Activated naive CD8-positive, alpha-beta T cell treated with anti-CD3 and anti-CD28 coated beads, Interleukin-2, amount 10 ng/mL, durations not matched to agents 7 days and 5 days (primary cell): Measurements from ENCODE around the gene RGS7. TPM values are rescaled to one million over a fixed set of nuclear protein-coding genes. Genes with fewer than 3 reads are reported as not detected.

ENCODE experiments used
- ATAC-seq: fragments of 150-1000 bp; cut with Tn5 transposase; one replicate; pipeline ENCODE4 v1.10.0; 2021; ENCODE audit warnings: low read depth, moderate library complexity
- POLR2A ChIA-PET: fragments of 350-600 bp; sonication (Branson Sonifier 250); formaldehyde crosslinking; loops from one replicate; lab custom pipeline; 2021; ENCODE audit warnings: antibody characterized with exemption; lab: Charles Lee
- DNase-seq: peaks from one replicate; pipeline ENCODE4 v3.0.0; 2021
- H3K27ac Mint-ChIP-seq: one replicate; pipeline ENCODE4 v1.8.0; 2022; ENCODE audit warnings: mild to moderate bottlenecking, mixed read lengths
- H3K27me3 Mint-ChIP-seq: one replicate; pipeline ENCODE4 v1.8.0; 2022; ENCODE audit warnings: mild to moderate bottlenecking, moderate library complexity, mixed read lengths
- H3K36me3 Mint-ChIP-seq: one replicate; pipeline ENCODE4 v1.8.0; 2021; ENCODE audit warnings: mild to moderate bottlenecking, mixed read lengths
- H3K4me1 Mint-ChIP-seq: one replicate; pipeline ENCODE4 v1.8.0; 2021; ENCODE audit warnings: mixed read lengths
- H3K4me3 Mint-ChIP-seq: one replicate; pipeline ENCODE4 v1.8.0; 2022; ENCODE audit warnings: mild to moderate bottlenecking, moderate library complexity, mixed read lengths
- H3K9me3 Mint-ChIP-seq: one replicate; pipeline ENCODE4 v1.8.0; 2021; ENCODE audit warnings: mixed read lengths
- total RNA-seq, 2 experiments: library from RNA; stranded (reverse); gene quantifications; one replicate each; pipeline ENCODE4 v1.2.3, GENCODE V29; 2021

RGS7 gene
- total RNA-seq, 2 experiments from 2014 or later: not detected

DNA sequence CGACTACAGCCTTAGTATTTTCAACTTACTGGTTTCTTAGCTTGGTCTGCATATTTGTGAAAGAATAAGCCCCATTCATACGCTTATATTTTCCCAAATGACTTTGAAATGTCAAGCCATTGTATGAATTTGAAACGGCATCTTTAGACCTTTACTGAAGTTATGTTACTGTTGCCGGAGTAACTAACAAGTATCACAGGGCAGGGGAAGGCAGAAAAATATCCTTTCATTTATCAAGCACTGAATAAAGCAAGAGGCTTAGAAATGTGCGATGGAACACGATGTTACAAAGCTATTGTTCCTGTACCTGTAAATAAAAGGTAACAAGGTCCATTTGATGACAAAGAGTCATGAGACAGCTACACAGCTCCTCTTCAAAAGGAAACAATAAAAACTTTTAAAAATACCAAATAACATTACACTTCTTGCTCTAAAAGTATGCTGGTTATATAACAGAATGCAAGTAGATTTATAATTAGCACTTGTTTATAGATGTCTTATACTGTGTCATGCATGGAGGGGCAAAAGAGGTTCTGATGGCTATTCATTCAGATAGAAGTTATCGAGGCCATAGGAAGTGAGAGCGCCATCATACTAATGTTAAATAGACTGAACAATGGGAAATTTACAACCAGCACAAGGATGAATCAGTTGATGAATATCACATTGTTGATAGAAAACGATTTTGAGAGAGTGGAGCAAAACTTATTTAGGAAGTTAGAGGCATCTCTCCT is 322.6 kb downstream of the RGS7 start:
- ATAC-seq (no peak), DNase-seq (no peak)
- Mint-ChIP-seq H3K27me3 (no peaks in the 10 kb centered on the region), H3K36me3 (no peaks in the 10 kb centered on the region), H3K9me3 (peaks cover 4% of the 10 kb centered on the region), H3K4me1 (no peaks in the 10 kb centered on the region), H3K4me3 (no peak overlapping the region), H3K27ac (no peak overlapping the region)
- POLR2A ChIA-PET: no interaction called here

- Mint-ChIP-seq H3K4me3 (no peak overlapping the region), H3K9me3 (peaks cover 2% of the 10 kb centered on the region), H3K36me3 (no peaks in the 10 kb centered on the region), H3K4me1 (no peaks in the 10 kb centered on the region), H3K27ac (no peak overlapping the region), H3K27me3 (no peaks in the 10 kb centered on the region)
- POLR2A ChIA-PET: no interaction called here
- ATAC-seq (no peak), DNase-seq (no peak)
Measured at GRCh38 chr1:241024834-241025233, 332.2 kb downstream of the RGS7 start.

DNA sequence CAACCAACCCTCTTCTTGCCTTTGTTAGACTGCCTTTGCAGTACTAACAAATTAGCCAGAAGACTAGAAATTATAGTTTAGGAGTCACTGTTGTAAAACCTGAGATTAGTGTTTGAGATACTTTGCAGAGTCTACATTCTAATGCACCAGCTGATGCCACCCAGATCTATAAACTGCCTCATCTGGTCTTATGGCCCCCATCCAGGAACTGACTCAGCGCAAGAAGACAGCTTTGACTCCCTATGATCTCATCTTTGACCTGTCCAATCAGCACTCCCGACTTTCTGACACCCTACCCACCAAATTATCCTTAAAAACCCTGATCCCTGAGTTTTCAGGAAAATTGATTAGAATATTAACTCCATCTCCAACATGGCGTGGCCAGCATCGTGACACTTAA is 334.6 kb downstream of the RGS7 start:
- Mint-ChIP-seq H3K4me3 (no peak overlapping the region), H3K9me3 (peaks cover 4% of the 10 kb centered on the region), H3K27me3 (no peaks in the 10 kb centered on the region), H3K27ac (no peak overlapping the region), H3K36me3 (no peaks in the 10 kb centered on the region), H3K4me1 (no peaks in the 10 kb centered on the region)
- DNase-seq (no peak), ATAC-seq (no peak)
- POLR2A ChIA-PET: no interaction called here

GRCh38 chr1:241020851-241021697 is 335.9 kb downstream of the RGS7 start:
- no peaks in the 10 kb centered on the region for H3K36me3 Mint-ChIP-seq
- H3K4me1 Mint-ChIP-seq: no peaks in the 10 kb centered on the region
- ATAC-seq: no peak

GRCh38 chr1:241012708-241013340 is 344.2 kb downstream of the RGS7 start:
- POLR2A ChIA-PET: no interaction called here
- ATAC-seq (no peak), DNase-seq (no peak)
- Mint-ChIP-seq H3K36me3 (no peaks in the 10 kb centered on the region), H3K4me3 (no peak overlapping the region), H3K4me1 (no peaks in the 10 kb centered on the region), H3K27me3 (no peaks in the 10 kb centered on the region), H3K27ac (no peak overlapping the region), H3K9me3 (peaks cover 2% of the 10 kb centered on the region)

More at GRCh38 chr1:241020851-241021697, 335.9 kb downstream of the RGS7 start:
- Mint-ChIP-seq H3K9me3 (peaks cover 4% of the 10 kb centered on the region), H3K27ac (no peak overlapping the region), H3K4me3 (no peak overlapping the region), H3K27me3 (no peaks in the 10 kb centered on the region)
- POLR2A ChIA-PET: no interaction called here
- no peak for DNase-seq

- POLR2A ChIA-PET: no interaction called here
- ATAC-seq (no peak), DNase-seq (no peak)
- H3K4me1 Mint-ChIP-seq: no peaks in the 10 kb centered on the region
- no peak overlapping the region for H3K4me3 Mint-ChIP-seq
- no peaks in the 10 kb centered on the region for H3K27me3 Mint-ChIP-seq
- no peak overlapping the region for H3K27ac Mint-ChIP-seq
- H3K9me3 Mint-ChIP-seq: peaks cover 2% of the 10 kb centered on the region
- H3K36me3 Mint-ChIP-seq: no peaks in the 10 kb centered on the region
Measured at GRCh38 chr1:241007668-241008067, 349.3 kb downstream of the RGS7 start.

DNA sequence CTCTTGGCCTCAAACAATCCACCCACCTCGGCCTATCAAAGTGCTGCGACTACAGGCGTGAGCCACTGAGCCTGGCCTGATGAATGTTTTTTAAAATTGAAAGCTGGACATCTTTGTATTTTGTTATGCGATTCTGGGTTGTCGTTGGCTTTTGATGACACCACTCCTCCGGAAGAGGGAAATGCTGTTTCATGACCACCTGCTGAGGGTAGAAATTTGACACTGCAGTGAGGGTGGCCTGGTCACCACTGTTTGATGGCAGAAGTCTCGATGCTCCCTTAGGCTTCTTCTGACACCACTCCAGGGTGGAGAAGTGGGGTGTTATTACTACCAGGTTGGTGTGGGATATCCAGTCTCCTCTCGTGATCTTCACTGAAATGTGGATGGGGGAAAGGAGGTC is 357.2 kb downstream of the RGS7 start:
- Mint-ChIP-seq H3K4me3 (no peak overlapping the region), H3K27me3 (no peaks in the 10 kb centered on the region), H3K4me1 (no peaks in the 10 kb centered on the region), H3K27ac (no peak overlapping the region), H3K9me3 (no peaks in the 10 kb centered on the region), H3K36me3 (no peaks in the 10 kb centered on the region)
- POLR2A ChIA-PET: no interaction called here
- DNase-seq (no peak), ATAC-seq (no peak)

GRCh38 chr1:240998441-240999015 is 358.5 kb downstream of the RGS7 start:
- POLR2A ChIA-PET: no interaction called here
- Mint-ChIP-seq H3K27me3 (no peaks in the 10 kb centered on the region), H3K27ac (no peak overlapping the region), H3K9me3 (no peaks in the 10 kb centered on the region), H3K4me1 (no peaks in the 10 kb centered on the region), H3K4me3 (no peak overlapping the region), H3K36me3 (no peaks in the 10 kb centered on the region)
- no peak for DNase-seq
- ATAC-seq: no peak

DNA sequence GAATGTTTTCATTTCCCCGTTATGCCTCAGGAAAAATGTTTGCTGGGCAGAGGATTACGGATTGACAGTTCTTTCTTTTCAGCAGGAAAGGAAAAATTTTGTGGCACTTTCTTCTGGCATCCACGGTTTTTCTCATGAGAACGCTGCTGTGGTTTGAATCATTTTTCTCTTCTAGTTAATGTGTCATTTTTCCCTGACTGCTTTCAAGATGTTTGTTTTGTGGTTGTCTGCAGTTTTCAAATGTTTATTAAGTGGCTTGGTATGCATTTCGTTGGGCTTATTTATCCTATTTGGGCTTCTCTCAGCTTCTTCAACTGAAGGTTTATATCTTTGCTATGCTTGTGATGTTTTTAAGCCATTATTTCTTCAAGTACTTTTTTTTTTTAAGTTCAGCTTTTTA is 359.0 kb downstream of the RGS7 start:
- no peaks in the 10 kb centered on the region for H3K36me3 Mint-ChIP-seq
- DNase-seq: no peak

DNA sequence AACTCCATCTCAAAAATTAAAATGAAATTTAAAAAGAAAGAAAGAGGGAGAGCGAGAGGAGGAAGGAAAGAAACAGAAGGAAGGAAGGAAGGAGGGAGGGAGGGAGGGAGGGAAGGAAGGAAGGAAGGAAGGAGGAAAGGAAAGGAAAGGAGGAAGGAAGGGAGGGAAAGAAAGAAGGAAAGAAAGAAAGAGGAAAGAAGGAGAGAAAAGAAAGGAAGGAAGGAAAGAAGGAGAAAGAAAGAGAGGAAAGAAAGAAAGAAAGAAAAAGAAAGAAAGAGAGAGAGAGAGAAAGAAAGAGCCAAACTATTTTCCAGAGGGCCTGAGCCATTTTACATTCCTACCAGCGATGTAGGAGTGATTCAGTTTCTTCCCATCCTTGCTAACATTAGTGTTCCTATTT is 364.0 kb downstream of the RGS7 start:
- no peaks in the 10 kb centered on the region for H3K4me1 Mint-ChIP-seq
- no peaks in the 10 kb centered on the region for H3K36me3 Mint-ChIP-seq
- ATAC-seq (no peak), DNase-seq (no peak)
- H3K4me3 Mint-ChIP-seq: no peak overlapping the region
- H3K27me3 Mint-ChIP-seq: no peaks in the 10 kb centered on the region
- POLR2A ChIA-PET: no interaction called here
- no peaks in the 10 kb centered on the region for H3K9me3 Mint-ChIP-seq
- no peak overlapping the region for H3K27ac Mint-ChIP-seq

More for the DNA sequence above, 359.0 kb downstream of the RGS7 start:
- no peak for ATAC-seq
- no peaks in the 10 kb centered on the region for H3K4me1 Mint-ChIP-seq
- no peak overlapping the region for H3K4me3 Mint-ChIP-seq
- no peaks in the 10 kb centered on the region for H3K27me3 Mint-ChIP-seq
- no peak overlapping the region for H3K27ac Mint-ChIP-seq
- no peaks in the 10 kb centered on the region for H3K9me3 Mint-ChIP-seq
- POLR2A ChIA-PET: no interaction called here

GRCh38 chr1:240991230-240991629 is 365.8 kb downstream of the RGS7 start:
- H3K4me1 Mint-ChIP-seq: no peaks in the 10 kb centered on the region
- no peaks in the 10 kb centered on the region for H3K36me3 Mint-ChIP-seq
- DNase-seq (no peak), ATAC-seq (no peak)
- no peak overlapping the region for H3K27ac Mint-ChIP-seq
- no peak overlapping the region for H3K4me3 Mint-ChIP-seq
- no peaks in the 10 kb centered on the region for H3K9me3 Mint-ChIP-seq
- H3K27me3 Mint-ChIP-seq: no peaks in the 10 kb centered on the region
- POLR2A ChIA-PET: no interaction called here

GRCh38 chr1:240987928-240988327 is 369.1 kb downstream of the RGS7 start:
- no peak overlapping the region for H3K4me3 Mint-ChIP-seq
- H3K27me3 Mint-ChIP-seq: no peaks in the 10 kb centered on the region
- H3K27ac Mint-ChIP-seq: no peak overlapping the region
- DNase-seq: no peak
- POLR2A ChIA-PET: no interaction called here
- H3K9me3 Mint-ChIP-seq: no peaks in the 10 kb centered on the region
- H3K36me3 Mint-ChIP-seq: no peaks in the 10 kb centered on the region
- H3K4me1 Mint-ChIP-seq: no peaks in the 10 kb centered on the region
- ATAC-seq: no peak

DNA sequence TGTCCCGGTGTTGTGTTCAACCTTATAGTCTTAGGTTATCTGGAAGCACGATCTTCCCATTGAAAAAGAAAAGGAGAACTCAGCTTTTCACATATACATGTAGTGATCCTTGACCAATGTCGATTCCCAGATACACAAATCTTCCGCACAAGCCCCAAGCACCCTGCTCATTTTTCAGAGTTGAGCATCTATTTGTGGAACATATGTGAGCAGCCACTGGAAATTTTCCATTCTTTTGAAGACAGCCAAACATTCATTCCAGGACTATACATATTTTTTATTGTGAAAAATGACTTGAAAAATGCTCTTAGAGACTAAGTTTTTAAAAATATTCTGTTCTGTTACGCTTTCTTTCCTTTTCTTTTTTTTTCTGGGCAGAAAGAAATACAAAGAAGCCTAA is 371.9 kb downstream of the RGS7 start:
- POLR2A ChIA-PET: no interaction called here
- no peaks in the 10 kb centered on the region for H3K4me1 Mint-ChIP-seq
- no peak overlapping the region for H3K4me3 Mint-ChIP-seq
- no peak for ATAC-seq
- H3K9me3 Mint-ChIP-seq: no peaks in the 10 kb centered on the region
- no peaks in the 10 kb centered on the region for H3K36me3 Mint-ChIP-seq
- no peak overlapping the region for H3K27ac Mint-ChIP-seq
- DNase-seq: no peak
- no peaks in the 10 kb centered on the region for H3K27me3 Mint-ChIP-seq
